Effector memory CD4-positive, alpha-beta T cell (primary cell): ENCODE results near the gene EPHA10.

ENCODE experiments used
- DNase-seq, 3 donors: peaks; one replicate each; pipeline ENCODE4 v3.0.0-alpha.2; 2020
- H3K27ac ChIP-seq: 2 replicates; pipeline ENCODE4 v1.7.0; 2013; ENCODE audit warnings: mild to moderate bottlenecking, low read length, moderate library complexity; ENCODE audit not compliant: insufficient read depth, poor library complexity, severe bottlenecking
- H3K27me3 ChIP-seq: replicated peaks from 2 replicates; pipeline ENCODE4 v1.7.0; 2013; ENCODE audit warnings: mild to moderate bottlenecking, low read length; ENCODE audit not compliant: insufficient read depth, control insufficient read depth, poor library complexity, severe bottlenecking
- H3K36me3 ChIP-seq: 2 replicates; pipeline ENCODE4 v1.7.0; 2013; ENCODE audit warnings: mild to moderate bottlenecking, low read length, moderate library complexity; ENCODE audit not compliant: control insufficient read depth, insufficient read depth
- H3K4me1 ChIP-seq: 2 replicates; pipeline ENCODE4 v1.7.0; 2013; ENCODE audit warnings: low read length, mild to moderate bottlenecking; ENCODE audit not compliant: control insufficient read depth, insufficient read depth, poor library complexity, severe bottlenecking
- H3K4me3 ChIP-seq: 2 replicates; pipeline ENCODE4 v1.7.0; 2013; ENCODE audit warnings: low read length, low read depth, mild to moderate bottlenecking; ENCODE audit not compliant: insufficient read depth, poor library complexity, severe bottlenecking
- H3K9me3 ChIP-seq: 2 replicates; pipeline ENCODE4 v1.7.0; 2013; ENCODE audit warnings: mild to moderate bottlenecking, low read length, moderate library complexity; ENCODE audit not compliant: control insufficient read depth

EPHA10 gene

DNA sequence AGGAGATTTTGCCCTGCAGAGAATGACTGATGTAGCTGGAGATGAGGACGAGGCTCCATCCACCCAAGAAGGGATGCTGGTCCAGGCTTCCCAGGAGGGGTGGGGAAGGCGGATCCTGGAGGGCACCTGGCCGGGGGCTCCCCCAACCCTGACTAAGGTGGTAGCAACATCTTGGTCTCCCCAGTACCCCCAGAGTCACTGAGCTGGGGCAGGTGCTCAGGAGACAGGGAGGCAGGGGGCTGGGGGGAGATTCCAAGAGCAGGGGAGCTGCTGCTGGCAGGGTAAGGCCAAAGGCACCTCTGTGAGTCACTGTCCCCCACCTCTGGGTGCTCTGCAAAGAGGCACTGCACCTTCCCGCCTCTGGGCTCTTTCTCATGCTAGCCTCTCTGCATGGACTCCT lies 48.6 kb downstream of the EPHA10 start:
- no peaks in the 10 kb centered on the region for H3K27me3 ChIP-seq

GRCh38 chr1:37714689-37715088 lies 50.2 kb downstream of the EPHA10 start:
- Histone ChIP-seq H3K4me3 (no peak overlapping the region), H3K27ac (no peak overlapping the region), H3K4me1 (no peaks in the 10 kb centered on the region), H3K27me3 (no peaks in the 10 kb centered on the region), H3K9me3 (no peaks in the 10 kb centered on the region), H3K36me3 (no peaks in the 10 kb centered on the region)
- DNase-seq = no peak

More for the DNA sequence above, 48.6 kb downstream of the EPHA10 start:
- Histone ChIP-seq H3K27ac (no peak overlapping the region), H3K36me3 (no peaks in the 10 kb centered on the region), H3K9me3 (no peaks in the 10 kb centered on the region), H3K4me3 (no peak overlapping the region), H3K4me1 (no peaks in the 10 kb centered on the region)
- DNase-seq = no peak

- no peak for DNase-seq
These were observed 50.7 kb downstream of the EPHA10 start for GRCh38 chr1:37714226-37714625.

DNA sequence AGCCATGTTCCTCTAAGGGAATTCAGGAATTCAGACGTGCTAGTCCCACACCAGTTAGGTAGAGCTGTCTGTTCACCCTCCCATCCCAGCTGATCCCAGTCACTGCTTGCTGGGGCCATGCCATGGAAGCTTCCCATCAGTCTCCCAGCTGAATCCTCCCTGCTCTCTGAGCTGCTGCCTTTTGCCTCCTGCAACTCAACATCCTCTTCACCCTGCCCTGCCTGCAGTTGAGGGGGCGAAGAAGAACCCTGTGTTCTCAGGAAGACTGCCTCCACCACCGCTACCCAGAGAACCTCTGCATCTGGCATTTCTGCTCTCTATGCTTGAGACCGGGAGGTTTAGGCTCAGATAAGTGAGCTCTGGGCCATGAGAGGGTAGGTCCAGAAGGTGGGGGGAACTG lies 56.4 kb downstream of the EPHA10 start:
- Histone ChIP-seq H3K27ac (no peak overlapping the region), H3K36me3 (no peaks in the 10 kb centered on the region), H3K27me3 (no peaks in the 10 kb centered on the region), H3K4me3 (no peak overlapping the region), H3K9me3 (no peaks in the 10 kb centered on the region), H3K4me1 (no peaks in the 10 kb centered on the region)
- no peak for DNase-seq

More at GRCh38 chr1:37714226-37714625, 50.7 kb downstream of the EPHA10 start:
- H3K27ac ChIP-seq = no peak overlapping the region
- H3K36me3 ChIP-seq = no peaks in the 10 kb centered on the region
- no peaks in the 10 kb centered on the region for H3K27me3 ChIP-seq
- H3K4me1 ChIP-seq = no peaks in the 10 kb centered on the region
- no peak overlapping the region for H3K4me3 ChIP-seq
- no peaks in the 10 kb centered on the region for H3K9me3 ChIP-seq

GRCh38 chr1:37705399-37705798 lies 59.5 kb downstream of the EPHA10 start:
- H3K9me3 ChIP-seq = no peaks in the 10 kb centered on the region
- no peaks in the 10 kb centered on the region for H3K27me3 ChIP-seq
- no peak overlapping the region for H3K4me3 ChIP-seq
- H3K4me1 ChIP-seq = no peaks in the 10 kb centered on the region
- DNase-seq = no peak
- no peak overlapping the region for H3K27ac ChIP-seq
- H3K36me3 ChIP-seq = no peaks in the 10 kb centered on the region

- no peak overlapping the region for H3K27ac ChIP-seq
- DNase-seq = no peak
- no peak overlapping the region for H3K4me3 ChIP-seq
- no peaks in the 10 kb centered on the region for H3K4me1 ChIP-seq
- no peaks in the 10 kb centered on the region for H3K9me3 ChIP-seq
- H3K36me3 ChIP-seq = no peaks in the 10 kb centered on the region
- no peaks in the 10 kb centered on the region for H3K27me3 ChIP-seq
These were observed 60.0 kb downstream of the EPHA10 start for GRCh38 chr1:37704966-37705365.

GRCh38 chr1:37703061-37703460 lies 61.9 kb downstream of the EPHA10 start:
- H3K36me3 ChIP-seq = no peaks in the 10 kb centered on the region
- H3K4me1 ChIP-seq = no peaks in the 10 kb centered on the region
- DNase-seq = no peak
- H3K27ac ChIP-seq = no peak overlapping the region
- H3K9me3 ChIP-seq = no peaks in the 10 kb centered on the region
- no peaks in the 10 kb centered on the region for H3K27me3 ChIP-seq
- H3K4me3 ChIP-seq = no peak overlapping the region

DNA sequence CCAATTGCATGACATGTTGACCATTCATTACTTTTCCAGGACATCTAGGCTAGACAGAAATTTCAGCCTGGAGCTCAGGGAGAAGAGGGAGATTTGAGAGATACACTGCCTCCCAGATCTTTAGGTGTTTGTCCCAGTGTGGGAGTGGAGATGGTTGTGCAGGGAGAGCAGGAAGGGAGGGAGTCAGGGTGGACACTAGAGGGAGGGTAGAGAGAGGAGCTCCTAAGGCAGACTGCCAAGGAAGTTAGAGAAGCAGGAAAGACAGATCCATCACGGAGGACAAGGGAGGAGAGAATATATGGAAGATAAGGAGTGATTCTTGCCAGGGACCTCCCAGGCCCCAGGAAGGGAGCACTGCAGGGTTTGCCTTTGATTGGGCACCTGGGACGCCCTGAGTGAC lies 63.9 kb downstream of the EPHA10 start:
- Histone ChIP-seq H3K4me1 (no peaks in the 10 kb centered on the region), H3K36me3 (no peaks in the 10 kb centered on the region), H3K27ac (no peak overlapping the region), H3K4me3 (no peak overlapping the region), H3K27me3 (no peaks in the 10 kb centered on the region), H3K9me3 (no peaks in the 10 kb centered on the region)
- DNase-seq = no peak

DNA sequence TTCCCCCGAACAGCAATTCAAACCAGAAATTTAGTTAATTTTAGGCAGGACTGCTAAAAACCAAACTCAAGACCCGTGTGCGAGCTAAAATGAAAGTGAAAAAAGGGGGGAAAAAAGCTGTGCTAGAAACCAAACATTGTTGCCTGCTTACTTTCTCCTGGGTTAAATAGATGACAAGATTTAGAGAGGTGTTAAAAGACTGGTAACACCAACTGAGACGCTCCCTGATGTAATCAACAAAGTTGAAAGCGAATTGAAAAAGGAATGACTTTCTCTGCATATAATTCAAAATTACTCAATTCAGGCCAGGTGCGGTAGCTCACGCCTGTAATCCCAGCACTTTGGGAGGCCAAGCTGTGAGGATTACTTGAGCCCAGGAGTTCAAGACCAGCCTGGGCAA lies 65.8 kb downstream of the EPHA10 start:
- no peak for DNase-seq
- Histone ChIP-seq H3K4me1 (no peaks in the 10 kb centered on the region), H3K4me3 (no peak overlapping the region), H3K27ac (no peak overlapping the region), H3K36me3 (no peaks in the 10 kb centered on the region), H3K9me3 (no peaks in the 10 kb centered on the region), H3K27me3 (no peaks in the 10 kb centered on the region)

GRCh38 chr1:37697737-37698136 lies 67.2 kb downstream of the EPHA10 start:
- Histone ChIP-seq H3K9me3 (no peaks in the 10 kb centered on the region), H3K27me3 (no peaks in the 10 kb centered on the region), H3K4me3 (no peak overlapping the region), H3K4me1 (no peaks in the 10 kb centered on the region), H3K27ac (no peak overlapping the region), H3K36me3 (no peaks in the 10 kb centered on the region)
- DNase-seq = no peak

- Histone ChIP-seq H3K4me1 (no peaks in the 10 kb centered on the region), H3K27me3 (no peaks in the 10 kb centered on the region), H3K27ac (no peak overlapping the region), H3K36me3 (no peaks in the 10 kb centered on the region), H3K9me3 (no peaks in the 10 kb centered on the region), H3K4me3 (no peak overlapping the region)
- DNase-seq = no peak
These were observed 67.8 kb downstream of the EPHA10 start for GRCh38 chr1:37697090-37697489.
